Stimulated activated CD8-positive, alpha-beta memory T cell treated with anti-CD3 and anti-CD28 coated beads, Interleukin-4, amount 100 ng/mL, for 4 hours (primary cell): ENCODE data around the gene NTNG2.
"Not testable (repeated sequence)": the region's sequence is repeated elsewhere in the genome, so short reads cannot be mapped to it uniquely, and the experiment has no call there.

ENCODE experiments used
- DNase-seq, 2 donors: peaks; one replicate each; pipeline ENCODE4 v3.0.0-alpha.2; 2020; ENCODE audit warnings: low read depth in 2 of 2, low spot score in 1 of 2

Gene NTNG2

GRCh38 chr9:132249123-132249522, 87.3 kb downstream of the NTNG2 start:
- no peak for DNase-seq

GRCh38 chr9:132249690-132250089, 87.8 kb downstream of the NTNG2 start:
- no peak for DNase-seq

GRCh38 chr9:132250324-132251262, 88.7 kb downstream of the NTNG2 start:
- no peak for DNase-seq

- DNase-seq: no peak
These were observed 99.0 kb downstream of the NTNG2 start for GRCh38 chr9:132260846-132261245.

- DNase-seq: no peak
These were observed 104.2 kb downstream of the NTNG2 start for GRCh38 chr9:132266017-132266416.

GRCh38 chr9:132267660-132268059, 105.8 kb downstream of the NTNG2 start:
- no peak for DNase-seq

- DNase-seq: peak; percentile 32 to 45
These were observed 107.0 kb downstream of the NTNG2 start for GRCh38 chr9:132268725-132269352.

GRCh38 chr9:132269704-132270516, 108.1 kb downstream of the NTNG2 start:
- not testable (repeated sequence) for DNase-seq

- DNase-seq: no peak
These were observed 113.0 kb downstream of the NTNG2 start for GRCh38 chr9:132274861-132275260.

- DNase-seq: no peak
These were observed 121.3 kb downstream of the NTNG2 start for GRCh38 chr9:132283165-132283564.

- no peak for DNase-seq
These were observed 122.0 kb downstream of the NTNG2 start for GRCh38 chr9:132283863-132284262.

- DNase-seq: no peak
These were observed 125.5 kb downstream of the NTNG2 start for GRCh38 chr9:132287256-132287760.

GRCh38 chr9:132288361-132288760, 126.5 kb downstream of the NTNG2 start:
- no peak for DNase-seq

- no peak for DNase-seq
These were observed 127.1 kb downstream of the NTNG2 start for GRCh38 chr9:132288966-132289365.

GRCh38 chr9:132293145-132293721, 131.4 kb downstream of the NTNG2 start:
- no peak for DNase-seq
